ENCODE data around the gene ZNF91.

- TF ChIP-seq POLR2A (IDR thresholded peaks at IDR 0.05; ENCODE audit: low read depth, low read length) (no peak), CTCF (conservative IDR thresholded peaks at IDR 0.05; ENCODE audit: low read depth, low read length) (0 out of 2 replicates have a peak, but pooled peaks have one; percentile 3)
- TF ChIP-seq, protein P1, sequence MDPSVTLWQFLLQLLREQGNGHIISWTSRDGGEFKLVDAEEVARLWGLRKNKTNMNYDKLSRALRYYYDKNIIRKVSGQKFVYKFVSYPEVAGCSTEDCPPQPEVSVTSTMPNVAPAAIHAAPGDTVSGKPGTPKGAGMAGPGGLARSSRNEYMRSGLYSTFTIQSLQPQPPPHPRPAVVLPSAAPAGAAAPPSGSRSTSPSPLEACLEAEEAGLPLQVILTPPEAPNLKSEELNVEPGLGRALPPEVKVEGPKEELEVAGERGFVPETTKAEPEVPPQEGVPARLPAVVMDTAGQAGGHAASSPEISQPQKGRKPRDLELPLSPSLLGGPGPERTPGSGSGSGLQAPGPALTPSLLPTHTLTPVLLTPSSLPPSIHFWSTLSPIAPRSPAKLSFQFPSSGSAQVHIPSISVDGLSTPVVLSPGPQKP (IDR thresholded peaks at IDR 0.05; ENCODE audit: borderline replicate concordance, low read depth, low read length), result no peak
These were observed 44.9 kb upstream of the ZNF91 start for GRCh38 chr19:23440207-23440606.
